ENCODE measurements around the gene KIF1B.
A peak's percentile ranks its signal among the peaks of the same experiment; 100 is the strongest.
"Not testable (repeated sequence)": the region's sequence is repeated elsewhere in the genome, so short reads cannot be mapped to it uniquely, and the experiment has no call there.

Gene KIF1B

GRCh38 chr1:10196976-10197375 lies 13.4 kb upstream of the KIF1B start:
- DNase-seq = no peak

GRCh38 chr1:10200620-10201019 lies 9.8 kb upstream of the KIF1B start:
- DNase-seq = no peak

DNA sequence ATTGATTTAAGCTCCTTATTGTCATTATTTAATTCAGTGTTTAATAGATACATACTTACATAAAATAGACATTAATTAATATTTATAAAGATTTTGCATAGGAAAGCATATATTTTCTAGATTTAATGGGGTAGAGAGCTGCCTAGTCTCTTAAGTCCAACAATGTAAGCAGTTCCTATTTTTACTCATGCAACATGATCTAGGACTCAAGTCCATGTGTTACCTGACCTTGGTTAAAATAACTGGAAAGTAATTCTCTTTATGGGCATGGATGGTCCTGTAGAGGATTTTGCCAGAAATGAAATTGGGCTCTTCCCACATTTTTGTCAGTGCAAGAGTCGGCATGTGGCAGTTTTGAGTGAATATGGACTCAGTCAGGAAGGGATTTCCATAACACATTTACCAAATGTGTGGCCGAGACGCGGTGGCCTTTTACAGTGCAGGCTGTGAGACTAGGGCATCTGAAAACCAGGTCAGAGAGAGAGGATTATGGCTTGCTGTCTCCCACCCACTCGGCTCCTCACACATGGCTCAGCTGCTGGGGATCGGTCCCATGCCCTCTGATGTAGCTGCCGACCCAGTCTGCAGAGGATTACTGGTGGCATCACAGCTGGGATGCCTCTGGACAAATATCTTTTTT lies 6.2 kb upstream of the KIF1B start:
- DNase-seq = no peak

- not testable (repeated sequence) for DNase-seq
Observed at GRCh38 chr1:10205206-10205605, 5.2 kb upstream of the KIF1B start.

DNA sequence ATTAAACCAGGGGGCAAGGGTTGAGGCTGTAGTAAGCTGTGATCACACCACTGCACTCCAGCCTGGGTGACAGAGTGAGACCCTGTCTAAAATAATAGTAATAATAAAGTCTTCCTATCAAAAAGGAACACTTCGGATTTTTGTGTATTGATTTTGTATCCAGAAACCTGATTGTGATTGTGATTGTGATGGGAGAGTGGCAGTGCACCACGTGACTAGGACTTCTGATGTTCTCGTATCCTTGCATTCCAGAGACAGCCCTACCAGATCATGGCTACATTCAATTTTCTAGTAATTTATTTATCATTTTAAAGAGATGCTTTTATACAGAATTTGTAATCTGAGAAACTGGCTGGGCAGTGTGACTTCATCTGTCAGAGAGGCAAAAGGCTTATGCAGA lies 2.6 kb upstream of the KIF1B start:
- no peak for DNase-seq

DNA sequence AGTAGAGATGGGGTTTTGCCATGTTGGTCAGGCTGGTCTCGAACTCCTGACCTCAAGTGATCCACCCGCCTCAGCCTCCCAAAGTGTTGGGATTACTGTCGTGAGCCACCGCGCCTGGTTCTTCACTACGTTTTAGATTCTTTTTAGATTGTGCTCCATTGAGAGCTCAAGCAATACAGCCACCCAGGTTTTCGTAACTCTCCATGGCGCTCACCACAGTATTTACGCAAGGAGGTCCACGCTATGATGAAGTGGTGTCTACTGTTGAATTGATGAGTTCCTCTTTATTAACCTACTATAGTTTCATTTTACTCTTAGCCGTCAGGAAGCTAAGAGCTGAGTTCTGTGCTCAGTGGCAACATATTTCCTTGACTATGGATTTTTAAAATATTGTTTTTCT lies 1.8 kb upstream of the KIF1B start:
- no peak for DNase-seq

DNA sequence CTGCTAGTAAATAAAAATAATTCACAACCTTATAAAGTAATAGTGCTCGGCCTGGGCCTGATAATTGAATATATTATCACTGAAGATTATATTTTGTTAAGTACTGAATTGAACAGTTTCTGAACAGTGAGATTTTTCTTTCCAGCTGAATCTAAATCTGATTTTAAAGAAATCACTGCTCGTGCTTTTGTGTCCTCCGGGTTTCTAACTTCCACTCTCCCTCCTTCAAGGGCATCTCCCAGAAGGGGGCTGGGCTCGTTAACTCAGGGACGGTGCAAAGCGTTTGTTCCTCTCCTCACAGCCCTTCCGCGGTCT lies 823 bp upstream of the KIF1B start:
- DNase-seq = no peak

DNA sequence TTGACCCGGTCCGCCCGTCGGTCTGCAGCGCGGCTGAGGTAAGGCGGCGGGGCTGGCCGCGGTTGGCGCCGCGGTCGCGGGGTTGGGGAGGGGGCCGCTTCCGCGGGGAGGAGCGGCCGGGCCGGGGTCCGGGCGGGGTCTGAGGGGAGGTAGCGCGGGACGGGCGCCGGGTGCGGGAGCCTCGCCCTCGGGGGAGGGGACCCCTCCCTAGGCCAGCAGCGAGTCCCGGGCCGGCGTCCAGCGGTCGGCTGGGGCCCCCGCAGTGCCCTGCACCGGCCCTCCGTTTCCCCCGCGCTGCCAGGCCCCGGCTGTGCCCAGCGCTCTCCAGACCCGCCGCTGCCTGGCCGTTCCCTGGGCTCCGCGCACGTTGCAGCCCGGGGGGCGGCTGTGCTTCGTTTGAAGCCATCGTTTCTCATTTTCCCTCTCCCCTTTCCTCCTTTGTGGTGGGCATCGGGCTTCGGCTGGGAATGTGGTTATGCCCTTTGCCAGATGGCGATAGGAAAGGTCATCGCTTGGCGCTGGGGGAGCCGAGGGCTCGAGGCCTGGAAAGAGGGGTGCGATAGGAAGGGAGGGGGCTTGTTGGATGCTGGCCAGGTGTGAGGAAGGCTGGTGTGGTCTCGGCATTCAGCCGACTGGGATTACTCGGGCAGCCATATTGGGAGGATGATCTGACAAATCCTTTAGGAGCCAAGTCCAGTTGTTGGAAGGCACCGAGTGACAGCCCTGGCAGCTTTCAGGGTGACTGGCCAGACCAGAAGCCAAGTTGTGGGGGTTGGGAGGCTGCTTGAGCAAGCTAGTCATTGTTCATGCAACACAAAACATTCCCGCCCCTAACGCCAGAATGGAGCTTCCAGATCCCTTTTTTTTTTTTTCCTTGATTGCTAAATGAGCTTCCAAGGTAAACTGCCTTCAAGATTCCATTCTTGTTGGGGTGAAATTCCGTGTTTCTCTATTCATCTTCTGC lies 753 bp downstream of the KIF1B start:
- DNase-seq = peak; percentile 95

DNA sequence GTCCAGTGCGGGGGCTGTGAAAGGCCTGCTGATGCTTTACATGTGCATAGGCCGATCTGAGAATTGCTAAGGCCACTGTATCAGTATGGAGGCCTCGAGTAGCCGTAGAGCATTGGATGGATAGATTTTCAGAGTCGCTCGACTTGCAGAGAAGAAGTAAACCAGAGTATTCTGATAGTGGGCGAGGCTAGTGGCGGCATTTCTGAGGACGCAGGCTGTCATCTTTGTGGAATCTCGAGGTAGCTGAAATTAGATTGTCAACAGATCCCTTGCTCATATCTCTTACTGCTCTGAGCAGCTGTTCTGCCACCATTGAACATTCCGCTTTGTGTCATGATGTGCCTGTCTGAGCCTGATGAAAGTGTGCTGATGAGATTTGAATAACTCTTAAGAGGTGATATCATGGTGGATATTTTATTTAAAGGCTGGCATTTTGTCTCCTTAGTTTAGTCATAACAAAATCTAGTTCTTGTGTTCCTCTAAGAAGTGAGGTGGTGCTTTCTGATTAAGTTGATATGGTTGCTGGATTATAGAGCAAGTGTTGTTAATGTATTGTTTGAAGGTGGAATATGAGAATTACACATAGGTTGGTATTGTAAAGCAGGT lies 1.5 kb downstream of the KIF1B start:
- peak; percentile 66 for DNase-seq

GRCh38 chr1:10212476-10212875 lies 2.1 kb downstream of the KIF1B start:
- no peak for DNase-seq

GRCh38 chr1:10213186-10213705 lies 2.9 kb downstream of the KIF1B start:
- DNase-seq = no peak

- no peak for DNase-seq
Observed at GRCh38 chr1:10216090-10216749, 5.8 kb downstream of the KIF1B start.

- DNase-seq = peak; percentile 51
Observed at GRCh38 chr1:10217748-10218441, 7.5 kb downstream of the KIF1B start.

- no peak for DNase-seq
Observed at GRCh38 chr1:10220200-10220599, 9.8 kb downstream of the KIF1B start.

DNA sequence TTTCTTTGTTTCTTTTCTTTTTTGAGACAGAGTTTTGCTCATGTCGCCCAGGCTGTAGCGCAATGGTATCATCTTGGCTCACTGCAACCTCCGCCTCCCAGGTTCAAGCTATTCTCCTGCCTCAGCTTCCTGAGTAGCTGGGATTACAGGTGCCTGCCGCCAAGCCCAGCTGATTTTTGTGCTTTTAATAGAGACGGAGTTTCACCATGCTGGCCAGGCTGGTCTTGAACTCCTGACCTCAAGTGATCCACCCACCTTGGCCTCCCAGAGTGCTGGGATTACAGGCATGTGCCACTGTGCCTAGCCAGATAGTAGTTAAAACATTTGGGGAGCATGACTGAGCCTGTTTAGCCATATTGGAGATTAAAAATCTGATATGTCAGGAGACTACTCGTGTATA lies 10.3 kb downstream of the KIF1B start:
- DNase-seq = not testable (repeated sequence)

DNA sequence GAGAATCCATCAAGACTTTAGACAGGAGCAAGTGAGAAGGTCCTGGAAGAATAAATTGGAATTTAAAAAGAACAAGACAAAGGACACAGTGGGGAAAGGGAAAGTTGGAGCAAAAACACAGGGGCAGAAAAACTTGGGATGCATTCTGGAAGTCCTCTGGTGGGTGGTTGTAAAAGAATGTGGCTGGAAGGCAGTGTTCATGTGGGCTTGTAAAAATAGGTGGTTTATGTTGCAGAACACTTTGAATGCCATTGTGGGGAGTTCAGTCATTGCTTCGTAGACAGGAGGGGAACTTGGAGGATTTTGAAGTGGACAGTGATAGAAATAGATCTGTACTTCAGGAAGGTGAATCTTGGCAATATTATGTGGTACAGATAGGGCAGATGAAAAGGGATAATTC lies 15.2 kb downstream of the KIF1B start:
- DNase-seq = peak; percentile 60

- DNase-seq = no peak
Observed at GRCh38 chr1:10228528-10228927, 18.2 kb downstream of the KIF1B start.

- DNase-seq = no peak
Observed at GRCh38 chr1:10229903-10230302, 19.5 kb downstream of the KIF1B start.

- DNase-seq = no peak
Observed at GRCh38 chr1:10232163-10232562, 21.8 kb downstream of the KIF1B start.

GRCh38 chr1:10236405-10237156 lies 26.2 kb downstream of the KIF1B start:
- no peak for DNase-seq

DNA sequence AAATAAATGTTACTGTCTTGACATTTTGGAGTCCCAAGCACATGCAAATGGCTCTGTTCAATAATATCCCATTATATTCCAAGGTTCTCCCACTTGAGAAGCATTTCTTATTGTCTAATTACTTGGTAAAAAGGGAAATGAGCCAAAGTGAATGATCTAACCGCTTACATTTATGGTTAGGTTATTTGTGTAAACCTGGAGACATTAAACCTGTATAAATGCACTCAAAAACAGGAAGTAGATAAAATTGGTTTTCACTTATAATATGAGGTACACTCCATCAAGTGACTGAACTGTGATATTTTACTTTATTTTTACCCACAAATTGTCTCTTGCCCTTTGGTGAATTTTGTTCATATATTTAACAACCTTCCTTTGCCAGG lies 26.8 kb downstream of the KIF1B start:
- no peak for DNase-seq

- no peak for DNase-seq
Observed at GRCh38 chr1:10242135-10242534, 31.8 kb downstream of the KIF1B start.
